Measurements from ENCODE around the gene UMPS.
A peak's percentile ranks its signal among the peaks of the same experiment; 100 is the strongest.

UMPS gene

GRCh38 chr3:124764746-124765145 is 34.5 kb downstream of the UMPS start:
- DNase-seq = no peak

GRCh38 chr3:124765197-124765840 is 35.1 kb downstream of the UMPS start:
- DNase-seq = no peak

DNA sequence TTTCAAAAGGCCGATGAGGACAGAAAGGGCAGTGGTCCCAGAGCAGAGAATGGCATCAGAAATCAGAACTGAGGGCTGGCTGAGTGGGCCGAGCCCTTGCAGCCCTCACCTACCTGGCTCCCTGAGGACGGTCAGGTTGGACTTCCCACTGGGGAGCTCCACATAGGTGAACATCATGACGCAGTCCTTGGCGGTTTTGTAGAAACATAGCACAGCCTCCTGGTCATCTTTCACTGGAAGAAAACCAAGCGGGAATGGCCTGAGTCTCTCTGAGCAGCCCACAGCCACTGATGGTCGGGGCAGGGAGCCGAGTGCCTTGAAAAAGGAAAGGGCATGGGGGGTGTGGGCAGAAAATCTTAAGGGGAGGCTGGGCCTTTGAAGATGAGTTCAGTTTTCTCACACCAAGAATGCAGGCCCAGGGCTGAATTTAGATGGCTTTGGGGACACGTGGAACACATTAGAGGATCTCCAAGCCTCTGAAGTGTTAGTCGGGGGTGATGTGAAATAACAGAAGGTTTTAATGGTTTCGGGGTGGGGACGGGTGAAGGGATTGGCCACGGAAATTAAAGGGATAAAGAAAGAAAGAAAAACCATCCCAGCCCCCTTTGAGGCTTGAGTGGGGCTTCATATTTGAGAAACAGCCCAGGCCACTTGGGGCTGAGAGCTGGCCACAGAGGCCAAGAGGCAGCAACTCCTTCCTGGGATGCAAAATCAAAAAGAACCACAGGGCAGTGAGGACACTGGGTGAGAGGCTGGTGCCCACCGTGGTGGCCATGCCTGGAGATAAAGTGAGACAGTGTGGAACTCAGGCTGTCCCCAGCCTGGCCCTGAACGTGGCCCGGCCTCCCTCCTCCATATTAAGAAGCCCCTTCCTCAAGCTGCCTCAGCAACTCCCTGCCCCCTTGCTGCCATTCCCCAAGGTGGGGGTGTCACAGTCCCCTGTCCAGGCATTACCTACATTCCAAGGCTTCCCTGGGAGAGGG is 36.2 kb downstream of the UMPS start:
- no peak for DNase-seq

DNA sequence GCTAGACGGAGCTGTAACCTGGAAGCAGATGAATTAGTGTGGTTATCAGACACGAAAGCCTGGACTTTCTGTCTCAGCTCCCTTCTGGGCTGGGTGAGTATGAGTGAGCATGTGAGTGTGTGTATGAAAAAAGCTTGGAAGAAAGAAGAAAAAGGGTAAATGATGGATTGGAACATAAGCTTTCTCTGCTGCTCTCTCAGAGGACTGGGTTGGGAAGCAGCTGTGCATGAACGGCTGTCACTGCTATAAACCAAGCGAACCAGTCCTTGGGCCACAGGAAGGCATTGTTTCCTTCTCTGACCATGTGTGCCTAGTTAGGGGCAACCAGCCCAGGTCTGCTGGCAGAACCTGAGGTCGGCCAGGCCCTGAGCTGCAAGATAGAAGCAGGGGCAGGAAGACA is 37.0 kb downstream of the UMPS start:
- no peak for DNase-seq

DNA sequence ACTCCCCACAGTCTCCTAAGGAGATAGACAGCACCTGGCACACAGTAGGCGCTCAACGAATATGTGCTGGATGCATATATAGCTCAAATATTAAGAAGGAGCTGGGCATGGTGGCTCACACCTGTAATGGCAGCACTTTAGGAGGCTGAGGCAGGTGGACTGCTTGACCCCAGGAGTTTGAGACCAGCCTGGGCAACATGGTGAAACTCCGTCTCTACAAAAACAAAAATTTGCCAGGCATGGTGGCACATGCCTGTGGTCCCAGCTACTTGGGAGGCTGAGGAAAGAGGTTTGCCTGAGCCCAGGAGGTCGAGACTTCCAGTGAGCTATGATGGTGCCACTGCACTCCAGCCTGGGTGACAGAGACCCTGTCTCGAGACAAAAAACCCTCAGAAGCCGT is 37.4 kb downstream of the UMPS start:
- DNase-seq = no peak

- DNase-seq = peak; percentile 18
These were observed 38.6 kb downstream of the UMPS start for GRCh38 chr3:124768812-124769211.

GRCh38 chr3:124769462-124769861 is 39.2 kb downstream of the UMPS start:
- no peak for DNase-seq

- DNase-seq = peak; percentile 14
These were observed 40.3 kb downstream of the UMPS start for GRCh38 chr3:124770336-124771082.

DNA sequence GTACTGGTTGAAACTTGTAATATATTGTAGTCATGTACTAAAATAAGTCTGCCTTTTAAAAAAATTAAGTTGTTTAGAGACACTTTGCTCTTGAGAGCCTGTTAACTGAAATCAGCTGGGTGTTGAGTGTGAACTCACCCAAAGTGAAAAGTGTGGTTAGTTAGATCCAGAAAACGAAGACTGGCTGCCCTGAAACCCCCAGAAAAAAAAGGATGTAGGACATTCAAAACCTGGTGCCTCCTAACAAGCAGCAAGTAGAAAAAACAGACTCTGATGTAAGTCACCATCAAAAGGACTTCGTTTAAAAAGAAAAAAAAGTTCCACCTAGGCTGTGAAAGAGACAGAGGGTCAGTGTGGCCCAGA is 40.8 kb downstream of the UMPS start:
- no peak for DNase-seq

DNA sequence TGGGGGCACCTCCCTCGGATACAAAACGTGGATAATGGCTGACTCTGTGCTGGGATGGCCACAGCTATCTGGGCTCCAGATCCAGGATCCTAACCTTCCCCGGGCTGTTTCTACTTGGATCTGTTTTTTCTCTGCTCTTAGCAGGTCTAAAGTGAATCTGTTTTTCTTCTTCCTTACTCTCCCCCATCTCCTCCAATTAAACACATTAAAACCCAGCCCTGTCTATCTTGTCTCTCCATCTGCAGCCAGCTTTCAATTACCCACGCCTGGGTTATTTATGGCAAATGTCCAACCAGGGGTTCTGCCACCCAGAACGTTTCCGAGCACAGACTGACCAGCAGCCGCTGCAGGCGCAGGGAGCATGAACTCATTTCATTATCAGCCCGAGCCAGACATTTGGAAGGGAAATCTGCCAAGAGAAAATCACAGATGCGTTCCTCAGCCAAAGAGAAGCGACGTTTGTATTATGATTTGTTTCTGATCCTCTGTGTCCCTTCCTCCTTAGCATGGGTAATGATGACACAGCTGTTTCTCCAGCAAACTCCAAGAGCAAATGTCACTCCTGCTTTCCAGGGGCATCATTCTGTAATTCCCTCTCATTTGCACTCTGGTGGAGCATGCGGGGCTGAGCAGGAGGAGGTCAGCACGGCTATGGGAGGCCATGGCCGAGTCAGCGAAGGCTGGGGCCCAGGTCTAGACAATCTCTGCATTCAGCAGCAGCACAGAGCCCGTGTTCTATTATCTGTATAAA is 42.0 kb downstream of the UMPS start:
- peak; percentile 62 for DNase-seq

GRCh38 chr3:124773351-124774326 is 43.4 kb downstream of the UMPS start:
- no peak for DNase-seq

DNA sequence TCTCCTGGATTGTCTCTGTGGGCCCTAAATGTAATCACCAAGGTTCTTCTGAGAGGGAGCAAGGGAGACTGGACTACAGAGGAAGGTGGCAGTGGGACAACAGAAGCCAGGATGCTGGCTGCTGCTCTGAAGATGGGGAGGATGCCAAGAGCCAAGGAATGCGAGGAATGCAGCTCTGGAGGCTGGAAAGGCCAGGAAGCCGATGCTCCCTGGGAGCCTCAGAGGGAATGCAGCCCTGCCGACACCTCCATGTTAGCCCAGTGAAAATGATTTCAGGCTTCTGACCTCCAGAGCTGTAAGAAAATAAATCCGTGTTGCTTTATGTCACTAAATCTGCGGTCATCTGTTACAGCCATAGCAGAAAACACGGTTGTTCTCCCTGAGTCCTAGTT is 44.1 kb downstream of the UMPS start:
- no peak for DNase-seq

DNA sequence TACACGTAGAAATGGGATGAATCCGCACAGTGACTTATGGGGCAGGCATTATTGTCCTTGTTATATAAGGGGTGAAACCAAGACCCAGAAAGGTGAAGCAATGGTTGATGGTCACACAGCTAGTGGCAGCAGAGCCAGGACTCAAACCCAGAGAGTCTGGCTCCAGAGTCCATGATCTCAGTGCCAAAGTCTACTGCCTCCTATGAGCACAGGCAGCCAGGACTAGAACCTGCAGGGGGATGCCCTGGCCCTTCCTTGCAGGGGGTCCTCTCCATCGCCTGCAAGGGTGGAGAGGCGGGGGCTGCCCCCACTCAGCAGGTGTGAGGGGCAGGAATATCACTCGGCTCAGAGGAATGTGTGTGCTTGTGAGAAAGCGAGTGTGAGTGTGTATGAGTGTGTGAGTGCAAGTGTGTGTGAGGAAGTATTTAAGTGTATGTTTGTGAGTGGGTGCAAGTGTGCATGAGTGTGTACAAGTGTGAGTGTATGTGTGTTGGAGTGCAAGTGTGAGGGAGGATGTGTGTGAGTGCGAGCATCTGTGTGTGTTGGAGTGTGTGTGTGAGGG is 44.7 kb downstream of the UMPS start:
- no peak for DNase-seq

DNA sequence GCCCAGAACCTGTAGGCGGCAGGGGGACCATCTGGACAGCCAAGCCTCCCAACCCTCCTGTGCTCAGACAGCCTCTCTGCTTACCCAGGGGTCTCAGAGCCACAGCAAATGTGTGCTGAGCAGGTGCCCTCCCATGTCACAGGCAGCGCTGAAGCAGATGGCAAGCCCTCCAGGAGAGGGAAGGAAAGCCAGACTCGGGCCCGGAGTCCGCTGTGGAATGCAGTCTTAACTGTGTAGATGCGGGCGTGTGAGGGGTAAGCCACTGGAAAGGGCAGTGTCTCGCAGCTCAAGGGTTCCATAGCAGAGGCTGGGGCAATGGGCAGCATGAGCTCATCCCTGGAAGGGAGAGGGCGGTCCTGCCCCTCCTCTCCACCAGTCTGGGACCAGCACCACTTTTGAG is 45.6 kb downstream of the UMPS start:
- DNase-seq = no peak

DNA sequence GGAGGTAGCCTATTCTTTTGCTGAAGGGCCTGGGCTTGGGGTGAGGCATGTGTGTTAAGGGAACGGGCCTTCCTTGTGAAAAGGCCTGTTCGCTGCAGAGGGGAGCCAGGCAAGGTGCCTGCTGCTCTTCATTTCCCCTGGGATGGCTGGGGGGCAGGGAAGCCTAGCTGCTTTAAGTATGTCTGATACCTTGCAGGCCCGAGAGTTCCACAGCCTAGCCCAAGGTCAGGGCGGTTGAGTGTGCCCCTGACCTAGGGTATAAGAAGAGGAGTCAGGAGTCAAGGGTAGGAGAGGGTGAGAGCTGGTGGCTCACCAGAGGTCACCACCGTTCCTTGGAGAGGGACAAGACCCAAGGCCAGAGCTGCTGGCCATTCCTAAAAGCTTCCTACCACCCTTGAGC is 46.6 kb downstream of the UMPS start:
- DNase-seq = no peak

- DNase-seq = peak; percentile 51
These were observed 47.7 kb downstream of the UMPS start for GRCh38 chr3:124777762-124778470.

GRCh38 chr3:124779116-124779515 is 48.9 kb downstream of the UMPS start:
- DNase-seq = no peak

DNA sequence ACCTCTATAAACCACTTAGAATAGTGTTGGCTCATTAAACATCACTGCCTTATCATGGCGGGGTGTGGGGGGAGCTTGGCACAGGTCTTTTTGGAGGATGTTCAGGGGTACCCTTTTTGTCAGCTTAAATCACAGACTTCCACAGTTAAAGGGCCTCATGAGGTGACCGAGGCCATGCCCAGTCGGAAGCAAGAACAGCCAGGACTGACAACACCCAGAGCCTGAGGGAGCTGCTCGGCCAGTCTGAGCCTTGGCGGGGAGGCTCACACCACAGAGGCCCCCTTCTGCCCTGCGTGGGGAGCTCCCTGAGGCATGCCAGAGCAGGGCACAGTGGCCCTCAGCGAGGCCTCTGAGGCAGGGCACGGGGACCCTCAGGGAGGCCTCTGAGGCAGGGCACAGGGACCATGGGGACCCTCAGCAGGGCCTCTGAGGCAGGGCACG is 49.5 kb downstream of the UMPS start:
- DNase-seq = no peak

DNA sequence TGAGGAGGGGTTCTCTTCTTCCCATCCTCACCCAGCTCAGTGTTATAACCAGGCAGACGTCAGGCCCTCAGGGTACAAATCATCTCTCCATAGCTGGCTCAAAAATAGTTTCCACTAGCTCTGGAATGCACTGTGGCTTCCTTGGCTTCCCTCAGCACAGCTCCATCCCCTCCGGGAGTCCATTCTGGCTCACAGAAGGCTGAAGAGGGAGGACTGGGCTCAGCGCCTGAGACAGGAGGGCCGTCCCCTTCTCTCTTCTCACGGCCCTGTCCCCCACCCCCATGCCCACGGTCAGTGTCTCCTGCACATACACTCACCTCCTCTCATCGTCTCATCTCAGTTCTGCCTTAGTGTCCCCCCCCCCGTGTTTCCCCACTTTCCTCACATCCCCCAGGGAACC is 50.1 kb downstream of the UMPS start:
- DNase-seq = no peak

DNA sequence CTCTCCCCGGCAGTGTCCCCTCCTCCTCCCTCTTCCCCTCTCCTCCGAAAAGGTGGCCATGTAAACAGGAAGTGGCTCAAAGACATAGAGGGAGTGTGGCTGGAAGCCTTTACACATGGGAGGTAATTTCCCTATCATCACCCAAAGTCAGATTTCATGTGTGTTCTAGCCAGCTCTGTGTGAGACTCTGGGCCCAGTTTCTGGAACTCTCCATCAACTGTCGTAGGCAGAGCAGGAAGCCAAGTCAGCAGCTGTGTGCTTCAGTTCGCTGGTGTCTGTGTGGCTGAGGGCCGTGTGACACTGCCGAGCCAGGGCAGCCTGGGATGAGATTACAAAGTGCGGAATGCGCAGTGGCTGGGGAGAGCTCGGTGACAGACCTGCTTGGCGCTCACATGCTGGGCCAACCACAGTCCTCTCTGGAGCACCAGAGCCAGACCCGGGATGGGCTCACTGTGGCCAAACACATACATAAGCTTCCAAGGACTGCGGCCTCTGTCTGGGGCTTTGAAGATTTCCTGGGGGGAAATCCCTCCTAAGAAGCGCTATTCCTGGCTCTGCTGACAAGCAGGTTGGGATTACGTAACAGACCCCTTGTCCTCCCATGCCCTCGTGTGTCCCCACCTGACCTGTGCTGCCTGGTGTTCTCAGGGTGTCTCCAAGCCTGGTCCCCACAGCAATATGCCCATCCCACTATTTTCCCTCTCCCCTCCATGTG is 50.7 kb downstream of the UMPS start:
- DNase-seq = peak; percentile 4
